ENCODE results near the gene RSPO4. TPM values are rescaled to one million over a fixed set of nuclear protein-coding genes. Genes with fewer than 3 reads are reported as not detected.

RSPO4 gene
- total and polyA plus RNA-seq, 2 of the 8 experiments (the other 6 are each of a cell fraction or from before 2014, with no cell fraction given): 3.4 to 6.4 TPM

- no peak overlapping the region for H4K8ac ChIP-seq (ENCODE audit: extremely low read depth, insufficient read depth, low read length)
- no peaks in the 10 kb centered on the region for H3K79me1 ChIP-seq (ENCODE audit: low read depth, low read length)
- ChIA-PET POLR2A (ENCODE audit: partially characterized antibody) (interaction anchor here (1.2 kb wide), 1 partner anchor 155 kb away, joined by 3 read pairs; no protein-coding TSS in a partner anchor), CTCF (ENCODE audit: partially characterized antibody) (interaction anchor here (0.9 to 13.1 kb wide), 8 partner anchors 10 to 215 kb away, joined by 3 to 155 read pairs (median 7); no protein-coding TSS in a partner anchor)
- no peaks in the 10 kb centered on the region for H3K79me2 ChIP-seq (ENCODE audit: control insufficient read depth in 1 of 2, insufficient read depth in 2 of 2, low read length in 2 of 2)
- H3K56ac ChIP-seq (replicated peaks; ENCODE audit: insufficient read length, low read depth, low read length): no peak overlapping the region
- no peak overlapping the region for H3K23ac ChIP-seq (ENCODE audit: insufficient read length)
- H2BK120ac ChIP-seq (replicated peaks; ENCODE audit: low read depth, low read length): no peak overlapping the region
- H2AFZ ChIP-seq (ENCODE audit: low read length): no peak overlapping the region
- H2BK5ac ChIP-seq (ENCODE audit: low read depth, low read length): no peak overlapping the region
- H4K20me1 ChIP-seq (replicated peaks in 1 of 2; ENCODE audit: control insufficient read depth in 1 of 2, insufficient read depth in 2 of 2, low read length in 2 of 2): peaks cover 0 to 1% of the 10 kb centered on the region in 2 experiments
- no peak overlapping the region for H3K14ac ChIP-seq (ENCODE audit: insufficient read length)
- H2BK20ac ChIP-seq (ENCODE audit: low read length): no peak overlapping the region
- no peak for DNase-seq (ENCODE audit: low read depth in 1 of 2, low spot score in 2 of 2)
- H2BK15ac ChIP-seq (ENCODE audit: low read length): no peak overlapping the region
- H3K23me2 ChIP-seq (ENCODE audit: low read depth, low read length): no peaks in the 10 kb centered on the region
- peaks cover 0 to 5% of the 10 kb centered on the region in 2 experiments; a peak in 1 of 4 replicates for H3K9me3 ChIP-seq (ENCODE audit: insufficient read depth in 2 of 2, low read depth in 1 of 2, low read length in 1 of 2)
- no peak overlapping the region for H2AK5ac ChIP-seq (ENCODE audit: low read depth, low read length)
- H3K4me3 ChIP-seq (ENCODE audit: extremely low read depth in 1 of 4, insufficient read depth in 2 of 4, low read depth in 3 of 4, low read length in 4 of 4): no peak overlapping the region
- no peaks in the 10 kb centered on the region for H3K36me3 ChIP-seq (ENCODE audit: control insufficient read depth in 2 of 4, insufficient read depth in 4 of 4, low read length in 3 of 4)
- H4K91ac ChIP-seq (replicated peaks; ENCODE audit: insufficient read length, low read length): no peak overlapping the region
- no peak overlapping the region for H2BK12ac ChIP-seq (ENCODE audit: low read depth, low read length)
- H3K27me3 ChIP-seq (replicated peaks in 1 of 4; ENCODE audit: control insufficient read depth in 3 of 4, extremely low read depth in 1 of 4, insufficient read depth in 3 of 4, low read length in 3 of 4): no peaks in the 10 kb centered on the region
- no peak overlapping the region for H3K9ac ChIP-seq (replicated peaks in 1 of 4; ENCODE audit: extremely low read depth in 1 of 4, low read depth in 3 of 4, low read length in 3 of 4)
- H4K5ac ChIP-seq (ENCODE audit: insufficient read length, low read depth, low read length): no peak overlapping the region
- no peak overlapping the region for H3K4me2 ChIP-seq (ENCODE audit: insufficient read depth in 1 of 2, low read depth in 2 of 2, low read length in 2 of 2)
- H3K4ac ChIP-seq (replicated peaks; ENCODE audit: insufficient read length, low read depth, low read length): no peak overlapping the region
- FAIRE-seq: no peak
- no peak overlapping the region for H3K27ac ChIP-seq (ENCODE audit: low read depth, low read length)
- no peaks in the 10 kb centered on the region for H3K4me1 ChIP-seq (replicated peaks in 1 of 4; ENCODE audit: control insufficient read depth in 3 of 4, insufficient read depth in 4 of 4, low read length in 3 of 4)
- 93% methylated on average over 9 of the region's 9 CpGs; no CpG with 5 or more reads in 1 of the 2 experiments for WGBS, 2 experiments (ENCODE audit: extremely low coverage in 1 of 2, insufficient coverage in 1 of 2, insufficient read length in 1 of 2, insufficient replicate concordance in 2 of 2, low coverage in 1 of 2, low lambda C conversion rate in 2 of 2, missing lambda C conversion rate in 1 of 2)
- H3K18ac ChIP-seq (ENCODE audit: extremely low read depth, low read length): no peak overlapping the region
- TF ChIP-seq NANOG (IDR thresholded peaks at IDR 0.05; ENCODE audit: insufficient read depth, low read depth, low read length, poor library complexity, severe bottlenecking) (no peak), CHD1 (IDR thresholded peaks at IDR 0.05; ENCODE audit: low read depth, low read length) (no peak), RBBP5 (IDR thresholded peaks at IDR 0.05; ENCODE audit: borderline replicate concordance, low read depth, low read length) (no peak), RXRA (IDR thresholded peaks at IDR 0.05; ENCODE audit: insufficient read depth, low read depth, low read length) (no peak)
Measured at GRCh38 chr20:972256-972655, 29.9 kb downstream of the RSPO4 start.

Data from H1 (cell line).